HepG2 (cell line): ENCODE results near the gene TCF7L2.

Experiments
- NFE2L2 ChIP-seq: fragments of 150-350 bp; IDR thresholded peaks from 2 replicates; pipeline ENCODE4 v1.6.1; 2014; ENCODE audit warnings: low read length
- POLR2G ChIP-seq: fragments of 200-400 bp; formaldehyde crosslinking; IDR thresholded peaks from 2 replicates; pipeline ENCODE4 v1.6.1; 2018; ENCODE audit warnings: mild to moderate bottlenecking, low read depth, low read length, moderate library complexity
- REST ChIP-seq, 2 experiments: IDR thresholded peaks; 2 replicates each; pipeline ENCODE4 v1.6.1; 2011 to 2012; ENCODE audit warnings: low read length in 2 of 2, borderline replicate concordance in 1 of 2, low read depth in 1 of 2, mild to moderate bottlenecking in 1 of 2, moderate library complexity in 1 of 2

GRCh38 chr10:113125612-113126011, 175.6 kb downstream of the TCF7L2 start:
- TF ChIP-seq POLR2G = no peak
- TF ChIP-seq REST (IDR thresholded peaks at IDR 0.05; ENCODE audit: borderline replicate concordance in 1 of 2, low read depth in 1 of 2, low read length in 2 of 2) = no peak
- no peak for TF ChIP-seq NFE2L2
